Stimulated activated CD4-positive, alpha-beta T cell treated with anti-CD3 and anti-CD28 coated beads, Interleukin-15, amount 100 ng/mL, for 1 hour (primary cell): ENCODE data around the gene LDLRAP1.

Experiments used
- DNase-seq, 2 donors: peaks; one replicate each; pipeline ENCODE4 v3.0.0-alpha.2; 2020; ENCODE audit warnings: low read depth in 1 of 2, low spot score in 1 of 2

The LDLRAP1 gene

DNA sequence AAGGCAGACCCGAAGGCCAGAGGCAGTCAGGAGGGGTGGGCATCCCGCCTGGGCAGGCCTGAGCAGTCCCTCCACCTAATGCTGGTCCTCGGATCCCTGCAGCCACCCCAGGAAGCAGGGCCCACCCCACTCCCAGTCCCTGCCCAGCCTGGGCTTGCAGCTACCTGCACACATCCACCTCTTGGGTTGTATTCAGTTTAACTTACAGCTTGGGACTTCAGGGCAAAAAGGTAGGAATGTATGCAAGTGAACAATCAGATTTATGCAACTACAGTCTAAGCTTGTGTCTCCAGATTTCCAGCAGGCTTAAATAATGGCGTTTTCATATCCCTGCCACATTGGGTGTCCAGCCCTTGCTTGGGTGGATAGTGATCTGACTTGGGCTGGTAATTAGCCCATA, 17.4 kb downstream of the LDLRAP1 start:
- DNase-seq = no peak

DNA sequence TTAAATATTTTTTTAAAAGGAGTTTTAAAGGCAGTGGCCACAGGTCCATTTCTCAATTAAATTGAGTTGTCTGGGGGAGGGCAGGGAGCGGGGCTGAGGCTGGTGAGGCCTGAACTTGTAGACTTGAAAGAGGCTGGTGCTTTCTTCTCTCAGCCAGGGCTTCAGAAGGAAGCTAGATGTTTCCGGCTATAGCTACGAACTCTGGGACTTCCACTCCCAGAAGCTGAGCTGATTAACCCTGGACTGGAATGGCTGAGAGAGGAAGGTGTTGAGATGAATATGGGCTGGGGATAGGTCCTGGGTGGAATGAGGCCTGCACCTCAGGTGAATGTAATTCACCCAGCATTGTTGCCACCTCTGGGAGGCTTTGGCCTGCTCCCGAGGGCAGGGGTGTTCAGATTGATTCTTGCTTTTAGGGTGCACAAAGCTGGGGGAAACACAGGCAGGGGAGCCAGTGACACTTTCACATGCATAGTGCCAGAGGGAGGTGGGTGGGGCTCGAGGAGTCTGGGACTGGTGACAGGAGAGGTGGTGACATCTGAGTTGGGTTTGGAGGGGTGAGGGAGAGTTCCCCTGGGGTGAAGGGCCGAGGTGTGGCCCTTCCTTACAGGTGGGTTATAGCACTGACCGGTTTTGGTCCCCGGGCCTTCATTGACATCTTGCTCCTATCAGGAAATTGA, 18.2 kb downstream of the LDLRAP1 start:
- no peak for DNase-seq

DNA sequence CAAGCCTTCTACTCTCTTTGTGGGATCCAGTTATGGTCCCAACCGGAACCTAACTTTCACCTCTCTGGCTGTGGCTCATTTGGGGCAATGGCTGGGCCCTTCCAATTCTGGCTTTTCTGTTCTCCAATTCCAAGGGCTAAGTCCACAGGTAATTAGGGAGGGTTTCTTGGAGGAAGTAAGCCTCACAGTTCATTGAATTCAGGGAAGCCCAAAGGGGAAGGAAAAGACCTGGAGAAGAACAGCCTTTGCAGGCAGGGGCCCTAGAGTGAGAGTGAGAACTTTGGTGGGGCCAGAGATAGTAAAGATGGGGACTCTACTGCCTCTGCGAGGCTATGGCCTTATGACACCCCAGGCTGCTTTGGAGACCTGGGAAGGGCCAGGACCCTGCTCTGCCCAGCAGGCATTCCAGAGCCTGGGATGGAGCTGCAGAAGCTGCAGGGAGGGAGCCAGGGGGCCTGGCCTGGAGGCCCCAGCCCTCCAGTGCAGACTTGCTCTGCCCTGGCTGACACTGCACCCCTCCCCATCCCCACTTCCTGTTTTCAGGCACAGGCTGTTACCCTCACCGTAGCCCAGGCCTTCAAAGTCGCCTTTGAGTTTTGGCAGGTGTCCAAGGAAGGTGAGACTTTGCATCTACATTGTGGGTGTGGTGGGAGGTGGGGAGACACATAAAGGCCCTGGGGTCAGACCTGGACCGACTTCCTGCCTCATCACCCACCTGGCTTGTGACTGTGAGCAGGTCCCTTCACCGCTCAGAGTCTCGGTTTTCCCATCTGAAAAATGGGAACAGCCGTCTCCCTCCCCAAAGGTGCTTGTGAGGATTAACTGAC, 18.9 kb downstream of the LDLRAP1 start:
- DNase-seq = peak in 1 of 2 donors; percentile 68

DNA sequence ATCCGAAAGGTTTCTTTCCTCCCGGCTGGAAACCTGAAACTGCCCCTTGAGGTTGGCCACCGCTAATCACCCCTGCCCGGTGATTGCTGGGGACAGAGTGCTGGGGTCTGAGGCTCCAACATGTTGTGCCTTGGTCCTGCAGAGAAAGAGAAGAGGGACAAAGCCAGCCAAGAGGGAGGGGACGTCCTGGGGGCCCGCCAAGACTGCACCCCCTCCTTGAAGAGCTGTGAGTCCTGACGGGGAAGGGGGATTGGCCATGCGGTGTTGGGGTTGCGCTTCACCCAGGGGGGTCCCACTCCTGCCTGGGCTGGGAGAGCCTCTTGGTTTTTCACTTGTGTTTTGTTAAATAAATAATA, 19.5 kb downstream of the LDLRAP1 start:
- no peak for DNase-seq

DNA sequence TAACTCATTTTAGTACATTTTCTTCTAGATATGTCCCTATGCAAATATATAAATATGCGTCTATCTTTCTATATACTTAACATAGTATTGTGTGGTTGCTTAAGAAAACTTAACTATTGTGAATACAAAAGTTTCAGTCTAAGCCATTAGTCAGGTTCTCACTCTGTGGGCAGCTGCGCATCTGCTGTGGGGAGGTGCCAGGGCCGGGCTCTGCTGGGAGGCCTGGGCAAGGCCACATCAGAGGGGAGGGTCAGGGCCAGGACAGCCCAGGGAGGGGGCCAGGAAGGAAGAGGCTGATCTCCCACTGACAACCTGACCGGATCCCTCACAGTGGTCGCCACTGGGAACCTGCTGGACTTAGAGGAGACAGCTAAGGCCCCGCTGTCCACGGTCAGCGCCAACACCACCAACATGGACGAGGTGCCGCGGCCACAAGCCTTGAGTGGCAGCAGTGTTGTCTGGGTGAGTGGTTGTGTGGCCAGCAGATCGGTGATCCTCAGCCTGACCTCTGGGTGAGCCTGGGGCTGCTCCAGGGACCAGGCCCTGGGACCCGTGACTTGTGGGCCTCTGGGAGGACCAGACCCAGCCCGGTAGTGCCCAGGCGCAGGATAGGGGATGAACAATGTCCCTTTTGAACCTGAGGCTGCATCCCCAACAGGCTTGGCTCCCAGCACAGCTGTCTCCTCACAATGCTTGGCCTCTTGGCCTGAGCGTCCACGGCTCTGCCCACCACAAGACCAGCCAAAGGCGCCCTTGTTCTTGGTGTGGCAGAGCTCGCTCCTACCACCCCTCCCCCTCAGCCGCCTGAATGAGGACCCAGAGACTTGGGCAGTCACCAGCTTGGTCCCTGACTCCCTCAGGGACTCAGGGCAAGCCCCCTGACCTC, 20.2 kb downstream of the LDLRAP1 start:
- no peak for DNase-seq

DNA sequence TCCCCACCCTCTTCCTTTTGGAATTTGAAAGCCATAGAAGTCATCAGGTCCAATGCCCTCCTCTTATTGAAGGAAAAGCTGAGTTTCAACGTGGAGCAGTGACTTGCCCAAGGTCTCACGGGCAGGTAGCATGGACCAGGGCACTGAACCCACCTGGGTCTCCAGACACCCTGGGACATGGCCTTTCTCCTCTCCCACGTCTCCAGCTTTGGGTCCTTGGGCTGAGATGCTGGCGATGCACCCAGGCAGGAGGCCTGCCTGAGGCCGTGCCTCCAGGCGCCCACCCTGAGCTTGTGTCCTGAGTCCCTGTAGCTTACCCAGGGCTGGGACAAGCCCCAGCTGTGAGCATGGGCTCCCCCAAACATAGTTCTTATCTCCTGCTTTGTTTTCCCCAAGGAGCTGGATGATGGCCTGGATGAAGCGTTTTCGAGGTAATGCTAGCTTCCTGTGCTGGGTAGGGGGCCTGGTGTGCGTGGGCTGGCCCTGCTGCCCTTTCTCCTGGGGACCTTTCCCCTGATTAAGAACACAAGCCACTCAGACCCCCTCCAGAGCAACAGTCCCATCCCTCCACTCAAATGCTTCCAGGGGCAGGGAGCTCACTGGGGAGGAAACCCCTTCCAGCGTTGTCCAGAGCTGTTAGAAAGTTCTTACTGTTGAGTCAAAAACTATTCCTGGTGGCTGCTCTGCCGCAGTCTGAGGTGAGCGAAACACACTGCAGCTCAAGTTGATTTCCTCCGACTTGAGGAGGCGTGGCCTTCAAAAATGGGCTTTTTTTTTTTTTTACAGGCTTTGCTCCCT, 21.6 kb downstream of the LDLRAP1 start:
- DNase-seq = no peak

DNA sequence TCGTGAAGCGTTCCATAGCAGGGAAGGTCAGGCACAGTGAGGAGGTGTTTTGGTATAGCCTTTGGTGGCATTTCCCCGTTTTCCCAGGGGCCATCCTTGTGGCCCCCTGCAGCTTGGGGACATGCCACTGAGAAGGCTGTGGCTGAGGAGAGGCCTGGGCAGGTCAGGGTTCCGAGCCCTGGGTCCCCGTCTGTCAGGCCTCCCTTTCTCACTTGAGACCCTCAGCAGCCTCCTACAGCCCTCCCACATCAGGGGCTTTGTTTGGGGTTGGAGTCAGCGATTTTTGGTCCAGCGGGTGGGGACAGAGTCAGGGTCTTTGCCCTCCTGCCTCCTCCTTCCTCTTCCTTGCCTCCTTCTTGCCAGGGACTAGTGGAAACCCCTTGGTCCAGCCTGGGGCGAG, 22.2 kb downstream of the LDLRAP1 start:
- DNase-seq = no peak

DNA sequence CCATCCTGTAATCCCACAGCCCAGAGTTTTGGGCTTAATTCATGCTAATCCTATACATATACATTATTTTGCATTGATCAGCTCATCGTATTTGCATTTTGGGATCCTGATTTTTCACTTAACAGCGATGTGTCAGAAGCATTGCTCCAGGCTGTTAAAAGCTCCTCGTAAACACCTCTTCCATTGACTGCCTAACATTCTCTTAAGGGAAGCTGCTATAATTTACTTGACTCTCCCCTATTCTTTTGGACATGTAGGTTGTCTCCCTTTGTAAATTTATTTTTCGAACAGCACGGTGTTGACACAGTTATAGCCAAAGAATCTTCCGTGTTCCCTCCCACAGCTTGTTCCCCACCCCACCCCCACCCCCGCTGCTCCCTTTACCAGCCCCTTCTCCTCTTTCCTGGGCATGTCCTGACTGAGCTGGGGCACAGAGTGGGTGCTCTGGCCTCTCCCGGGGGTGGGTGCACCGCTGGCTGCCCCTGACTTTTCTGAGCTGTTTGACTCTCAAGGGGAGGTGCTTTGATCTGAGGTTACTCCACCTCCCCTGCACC, 22.8 kb downstream of the LDLRAP1 start:
- no peak for DNase-seq

DNA sequence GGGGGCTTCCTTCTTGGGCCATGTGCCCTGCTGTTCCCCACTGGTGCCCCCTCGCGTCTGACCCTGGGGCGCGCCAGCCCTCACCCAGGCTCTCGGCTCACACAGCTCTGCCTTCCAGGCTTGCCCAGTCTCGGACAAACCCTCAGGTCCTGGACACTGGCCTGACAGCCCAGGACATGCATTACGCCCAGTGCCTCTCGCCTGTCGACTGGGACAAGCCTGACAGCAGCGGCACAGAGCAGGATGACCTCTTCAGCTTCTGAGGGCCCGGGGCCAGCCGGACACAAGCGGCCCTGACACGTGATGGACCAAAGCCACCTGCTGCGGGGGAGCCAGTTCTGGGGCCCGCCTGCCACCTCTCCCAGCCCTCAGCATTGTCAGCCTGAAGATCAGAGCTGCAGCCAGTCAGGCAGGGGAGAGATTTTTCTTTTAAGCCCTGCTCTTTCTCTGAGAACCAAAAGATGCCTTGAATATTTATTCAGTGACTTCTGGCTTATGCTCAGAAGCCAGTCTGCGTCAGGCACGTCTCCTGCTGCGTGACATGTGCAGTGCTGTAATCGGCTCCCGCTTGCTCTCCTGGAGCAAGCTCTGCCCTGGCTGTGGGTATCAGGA, 23.4 kb downstream of the LDLRAP1 start:
- no peak for DNase-seq

DNA sequence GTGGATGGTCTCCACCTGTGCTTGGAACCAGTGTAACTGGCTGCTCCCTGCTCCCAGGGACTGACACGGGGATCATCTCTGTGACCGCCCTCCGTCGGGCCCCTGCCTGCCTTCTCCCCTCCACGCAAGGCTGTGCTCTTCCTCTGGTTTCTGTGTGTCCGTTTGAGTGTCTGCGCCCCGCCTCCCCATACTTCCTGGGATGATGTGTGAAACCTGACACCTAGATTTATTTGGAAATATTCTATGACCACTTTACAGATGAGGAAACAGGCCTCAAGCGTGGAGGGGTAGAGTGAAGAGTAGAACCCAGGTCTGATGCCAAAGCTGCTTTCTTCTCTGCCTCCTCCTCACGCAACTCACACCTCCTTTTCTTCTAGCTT, 24.3 kb downstream of the LDLRAP1 start:
- DNase-seq = no peak

DNA sequence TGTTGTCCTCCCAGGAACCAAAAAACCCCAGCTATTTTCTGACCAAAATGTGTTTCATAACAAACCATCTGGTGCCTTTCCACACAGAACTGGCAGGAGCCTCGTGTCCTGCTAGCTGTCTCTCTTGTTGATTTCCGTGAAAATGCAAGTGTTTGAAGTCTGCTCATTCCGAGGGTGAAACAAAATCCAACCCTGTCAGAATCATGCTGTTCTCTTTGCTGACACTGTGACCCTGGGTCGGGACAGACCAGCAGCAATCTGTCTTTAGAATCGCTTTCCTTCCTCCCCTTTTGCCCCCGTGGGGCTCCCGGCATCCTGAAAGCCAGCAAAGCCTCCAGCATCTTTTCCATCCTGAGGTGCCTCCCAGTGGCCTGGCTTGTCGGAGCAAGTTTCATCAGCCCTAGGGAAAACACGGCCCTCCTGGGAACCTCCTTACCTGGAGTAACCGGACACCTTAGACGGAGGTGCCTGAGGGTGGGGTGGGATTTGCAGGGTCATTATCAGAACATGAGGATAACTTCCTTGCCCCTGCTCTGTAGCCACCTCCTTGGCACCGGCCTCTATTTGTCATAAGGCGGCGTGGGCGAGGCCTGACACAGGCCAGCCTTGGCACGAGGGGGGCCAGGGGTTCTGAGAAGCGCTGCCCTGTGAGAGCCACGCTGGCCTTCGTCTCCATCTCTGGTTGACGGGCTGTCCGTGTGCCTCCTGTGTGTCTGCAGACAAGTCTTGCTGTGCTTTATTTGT, 24.9 kb downstream of the LDLRAP1 start:
- no peak for DNase-seq

DNA sequence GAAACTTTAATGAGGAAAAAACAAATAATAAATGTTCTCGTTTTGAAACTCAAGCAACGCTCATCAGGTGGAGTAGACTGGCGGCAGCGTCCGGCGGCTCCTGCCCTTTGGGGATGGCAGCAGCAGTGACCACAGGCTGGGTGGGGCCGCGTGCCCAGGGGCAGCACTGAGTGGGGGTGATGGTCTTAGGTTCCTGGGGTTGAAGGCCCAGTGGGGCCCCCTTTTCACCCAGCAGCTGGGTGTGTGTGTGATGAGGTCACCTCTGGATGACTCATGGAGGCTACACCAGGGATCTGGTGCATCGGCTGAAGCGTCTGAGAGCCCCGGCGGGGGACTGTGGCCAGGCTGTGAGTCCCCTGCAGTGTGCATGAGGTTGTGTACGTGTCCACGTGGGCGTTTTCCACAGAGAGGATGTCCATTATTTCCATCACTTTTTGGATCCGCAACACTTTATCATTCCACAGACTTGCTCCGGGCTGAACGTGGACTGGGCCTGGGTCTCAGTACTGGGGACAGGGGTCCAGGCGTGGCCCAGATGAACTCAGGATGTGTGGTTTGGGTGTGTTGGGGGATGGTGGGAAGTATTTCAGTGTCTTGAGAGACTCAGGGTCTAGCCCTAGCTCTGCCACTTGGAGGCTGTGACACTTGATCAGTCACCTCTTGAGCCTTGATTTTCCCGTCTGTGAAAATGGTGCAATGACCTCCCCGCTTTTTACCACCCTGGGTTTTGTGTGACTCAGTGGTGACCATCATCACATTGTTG, 25.6 kb downstream of the LDLRAP1 start:
- DNase-seq = no peak

DNA sequence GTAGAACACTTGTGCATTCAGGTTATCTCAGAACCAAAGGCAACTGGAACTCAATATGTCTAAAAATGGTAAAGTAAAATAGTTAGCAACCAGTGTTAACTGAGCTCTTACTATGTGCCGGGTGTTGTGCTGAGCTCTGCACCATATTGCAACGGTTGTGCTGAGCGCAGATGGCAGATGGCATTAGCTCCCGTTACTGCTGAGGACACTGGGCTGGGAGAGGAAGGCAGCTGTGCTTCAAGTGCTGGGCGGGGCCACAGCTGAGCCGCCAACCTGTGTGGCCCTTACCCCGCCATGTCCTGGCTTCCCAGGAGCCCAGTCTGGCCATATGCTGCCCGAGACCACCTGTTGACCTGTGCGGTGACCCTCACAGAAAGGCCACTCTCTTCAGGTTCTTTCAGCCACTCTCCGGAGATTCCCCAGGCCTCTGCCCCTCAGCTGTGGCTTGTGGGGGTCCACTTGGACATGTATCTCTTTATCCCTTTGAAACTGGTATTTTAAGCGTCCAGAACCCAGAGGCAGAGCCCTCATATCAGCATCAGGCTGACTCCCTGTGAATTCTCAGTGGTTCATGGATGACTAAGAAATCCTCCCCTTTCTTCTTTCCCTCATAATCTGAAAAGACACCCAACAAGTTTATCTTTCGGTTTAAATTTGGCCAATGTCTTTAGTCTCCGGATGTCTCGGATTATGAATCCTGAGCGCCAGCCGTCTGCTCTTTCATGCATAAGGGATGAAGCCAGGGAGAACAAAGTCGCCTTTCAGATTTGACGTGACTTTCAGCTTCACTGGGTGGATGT, 26.4 kb downstream of the LDLRAP1 start:
- no peak for DNase-seq

DNA sequence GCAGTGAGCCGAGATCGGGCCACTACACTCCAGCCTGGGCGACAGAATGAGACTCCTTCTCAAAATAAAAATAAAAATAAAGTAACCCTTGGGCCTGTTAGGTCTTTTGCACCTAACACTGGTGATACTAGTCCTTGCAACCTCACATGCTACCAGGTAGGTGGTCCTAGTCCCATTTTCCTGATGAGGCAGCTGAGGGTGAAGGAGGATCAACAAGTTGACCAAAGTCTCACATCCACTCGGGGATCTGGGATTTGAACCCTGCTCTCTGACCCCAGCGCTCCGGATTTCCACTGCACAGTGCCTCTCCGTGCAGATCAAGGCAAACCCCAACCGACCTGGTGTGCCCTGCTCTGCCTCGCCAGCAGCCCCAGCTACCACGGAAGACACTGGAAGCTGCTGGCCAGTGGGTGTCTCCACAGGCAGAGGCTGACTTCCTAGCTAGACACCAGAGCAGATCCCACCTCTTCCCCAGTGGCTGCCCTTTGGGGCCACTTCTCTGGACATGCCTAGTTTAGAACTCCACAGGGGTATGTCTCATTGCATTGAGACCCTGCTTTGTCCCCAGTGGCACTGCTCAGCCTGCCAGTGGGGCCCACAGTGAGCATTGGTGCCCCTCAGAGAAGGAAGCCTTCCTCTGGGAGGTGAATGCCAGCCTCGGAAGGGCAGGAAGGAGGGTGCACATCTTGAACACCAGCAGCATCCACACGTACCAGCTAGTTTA, 27.6 kb downstream of the LDLRAP1 start:
- DNase-seq = no peak

DNA sequence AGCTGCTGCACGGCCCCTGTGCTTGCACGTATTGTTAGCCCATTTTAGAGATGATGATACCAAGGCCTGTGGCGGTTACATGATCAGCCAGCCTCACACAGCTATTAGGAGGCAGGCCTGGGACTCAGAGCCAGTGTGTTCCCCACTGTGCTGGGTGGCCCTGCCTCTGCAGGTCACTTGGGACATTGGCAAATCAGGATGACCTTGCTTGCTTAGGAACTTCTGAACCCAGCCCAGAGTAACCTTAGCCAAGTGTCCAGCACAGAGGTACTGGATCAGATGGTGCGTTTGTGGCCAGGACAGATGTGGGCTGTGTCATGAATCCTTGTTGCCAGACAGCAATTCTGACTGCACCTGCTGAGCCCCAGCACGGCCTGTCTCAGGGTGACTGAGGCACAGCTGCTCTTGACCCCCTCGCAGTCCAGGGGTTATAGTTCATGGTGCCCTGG, 28.1 kb downstream of the LDLRAP1 start:
- no peak for DNase-seq

DNA sequence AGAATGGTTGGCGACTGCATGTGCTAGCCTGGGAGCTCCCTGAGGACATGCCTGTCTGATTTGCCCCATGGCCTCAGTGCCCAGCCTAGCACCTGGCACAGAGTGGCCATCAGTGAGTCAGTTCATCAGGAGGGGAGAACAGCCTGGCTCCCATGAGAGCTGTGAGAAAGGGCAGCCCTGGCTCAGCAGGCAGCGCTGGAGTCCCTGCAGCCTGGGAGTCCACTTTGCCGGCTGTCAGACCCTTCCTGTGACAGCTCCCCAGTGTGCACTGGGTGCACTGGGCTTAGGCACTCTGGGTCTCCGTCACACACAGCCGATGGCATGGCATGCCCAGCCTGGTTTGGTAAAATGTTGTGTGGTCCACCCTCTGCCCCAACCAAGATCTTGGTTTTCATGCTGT, 28.7 kb downstream of the LDLRAP1 start:
- no peak for DNase-seq
